Lung (tissue), 12 donors: ENCODE results near the gene ERVK3-1. TPM values are rescaled to one million over a fixed set of nuclear protein-coding genes. Genes with fewer than 3 reads are reported as not detected.

ENCODE experiments used
- ATAC-seq: fragments of 200-7000 bp; cut with Tn5 transposase; one replicate; pipeline ENCODE4 v1.9.1; 2020; ENCODE audit warnings: moderate number of reproducible peaks; ENCODE audit not compliant: insufficient read depth, low FRiP score
- DNase-seq, 3 donors: peaks; one replicate each; pipeline ENCODE4 v3.0.0-alpha.2; 2013 to 2017
- H3K27ac ChIP-seq, 2 donors: one replicate each; pipeline ENCODE4 v1.5.1; 2013; ENCODE audit warnings: mild to moderate bottlenecking in 2 of 2, moderate library complexity in 2 of 2, control low read depth in 1 of 2, inconsistent platforms in 1 of 2, low read depth in 1 of 2, low read length in 1 of 2
- H3K27me3 ChIP-seq, 3 donors: one replicate each; pipeline ENCODE4 v1.5.1; 2013; ENCODE audit warnings: low read length in 2 of 3; ENCODE audit not compliant: control insufficient read depth in 3 of 3, insufficient read depth in 3 of 3
- H3K36me3 ChIP-seq, 4 donors: one replicate each; pipeline ENCODE4 v1.5.1; 2013; ENCODE audit warnings: low read length in 4 of 4, mild to moderate bottlenecking in 1 of 4, moderate library complexity in 1 of 4; ENCODE audit not compliant: control insufficient read depth in 4 of 4, insufficient read depth in 4 of 4
- H3K4me1 ChIP-seq, 5 donors: one replicate each; pipeline ENCODE4 v1.5.1; 2013; ENCODE audit warnings: low read length in 5 of 5, mild to moderate bottlenecking in 2 of 5, moderate library complexity in 1 of 5; ENCODE audit not compliant: control insufficient read depth in 5 of 5, insufficient read depth in 5 of 5
- H3K4me3 ChIP-seq: one replicate; pipeline ENCODE4 v1.5.1; 2013; ENCODE audit warnings: mild to moderate bottlenecking, control low read depth, moderate library complexity
- H3K9ac ChIP-seq, 2 donors: one replicate each; pipeline ENCODE4 v1.5.1; 2013; ENCODE audit warnings: low read length in 2 of 2, control low read depth in 1 of 2; ENCODE audit not compliant: insufficient read depth in 1 of 2
- H3K9me3 ChIP-seq, 4 donors: one replicate each; pipeline ENCODE4 v1.5.1; 2013; ENCODE audit warnings: low read length in 3 of 4, mild to moderate bottlenecking in 1 of 4, moderate library complexity in 1 of 4; ENCODE audit not compliant: control insufficient read depth in 4 of 4, insufficient read depth in 3 of 4
- CTCF ChIP-seq: IDR thresholded peaks from 2 replicates; pipeline ENCODE4 v1.5.1; 2012; ENCODE audit warnings: mild to moderate bottlenecking; ENCODE audit errors: control extremely low read depth, extremely low read depth
- WGBS, 2 donors: extraction: QIAGEN DNeasy Blood & Tissue Kit; methylation state at CpG; one replicate each; pipeline ENCODE4 v1.1.7; 2013; 5-methylcytosine and 5-hydroxymethylcytosine counted together
- polyA plus RNA-seq, 2 donors: library from polyadenylated mRNA; stranded (reverse); fragments of 200-250 nt; gene quantifications; one replicate each; pipeline ENCODE4 v1.2.1, GENCODE V29; 2013
- total RNA-seq, 2 donors: library from RNA; depleted of rRNA in 1 of 2; stranded (reverse); fragments of >200 nt in 1 of 2; gene quantifications; one replicate each; pipeline ENCODE4 v1.2.1, GENCODE V29; 2014 to 2021
- donor health status: control.
- donor health status: control.
- donor health status: Bipolar disorder and iron deficiency.
- donor health status: healthy.
- donor health status: DM: yes; HTN: yes; CAD: no.

The ERVK3-1 gene
- total and polyA plus RNA-seq, 4 donors: 31.8 to 58.8 (median 38.1) TPM

DNA sequence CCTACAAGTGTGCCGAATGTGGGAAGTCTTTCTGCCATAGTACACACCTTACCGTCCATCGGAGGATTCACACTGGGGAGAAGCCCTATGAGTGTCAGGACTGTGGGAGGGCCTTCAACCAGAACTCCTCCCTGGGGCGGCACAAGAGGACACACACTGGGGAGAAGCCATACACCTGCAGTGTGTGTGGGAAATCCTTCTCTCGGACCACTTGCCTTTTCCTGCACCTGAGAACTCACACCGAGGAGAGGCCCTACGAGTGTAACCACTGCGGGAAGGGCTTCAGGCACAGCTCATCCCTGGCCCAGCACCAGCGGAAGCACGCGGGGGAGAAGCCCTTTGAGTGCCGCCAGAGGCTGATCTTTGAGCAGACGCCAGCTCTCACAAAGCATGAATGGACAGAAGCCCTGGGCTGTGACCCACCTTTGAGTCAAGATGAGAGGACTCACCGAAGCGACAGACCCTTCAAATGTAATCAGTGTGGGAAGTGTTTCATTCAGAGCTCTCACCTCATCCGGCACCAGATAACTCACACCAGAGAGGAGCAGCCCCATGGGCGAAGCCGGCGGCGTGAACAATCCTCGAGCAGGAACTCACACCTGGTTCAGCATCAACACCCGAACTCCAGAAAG lies 10.3 kb upstream of the ERVK3-1 start:
- no peaks in the 10 kb centered on the region for H3K4me1 ChIP-seq
- WGBS, 2 donors: 98% methylated on average over 22 of the region's 22 CpGs
- DNase-seq: no peak
- H3K27ac ChIP-seq: no peak overlapping the region
- H3K9me3 ChIP-seq: peaks cover 0 to 50% (median 15%) of the 10 kb centered on the region in 4 donors
- no peak overlapping the region for H3K4me3 ChIP-seq
- H3K27me3 ChIP-seq: no peaks in the 10 kb centered on the region
- no peak for TF ChIP-seq CTCF
- no peak for ATAC-seq
- H3K9ac ChIP-seq: no peak overlapping the region
- peaks cover 37 to 58% (median 44%) of the 10 kb centered on the region in 4 donors for H3K36me3 ChIP-seq

GRCh38 chr19:58296104-58296503 lies 9.1 kb upstream of the ERVK3-1 start:
- Histone ChIP-seq H3K9me3 (peaks cover 0 to 53% (median 15%) of the 10 kb centered on the region in 4 donors), H3K9ac (no peak overlapping the region), H3K27me3 (no peaks in the 10 kb centered on the region), H3K36me3 (peaks cover 38 to 64% (median 40%) of the 10 kb centered on the region in 4 donors), H3K4me3 (no peak overlapping the region), H3K27ac (no peak overlapping the region), H3K4me1 (no peaks in the 10 kb centered on the region)
- 93 to 96% methylated on average over 7 of the region's 7 CpGs for WGBS, 2 donors
- DNase-seq (no peak), ATAC-seq (no peak)
- TF ChIP-seq CTCF: no peak

- peaks cover 0 to 6% (median under 1%) of the 10 kb centered on the region in 5 donors for H3K4me1 ChIP-seq
- no peak overlapping the region for H3K27ac ChIP-seq
- DNase-seq (no peak), ATAC-seq (no peak)
- 95 to 97% methylated on average over 7 of the region's 7 CpGs for WGBS, 2 donors
- TF ChIP-seq CTCF: no peak
- no peak overlapping the region for H3K9ac ChIP-seq
- no peaks in the 10 kb centered on the region for H3K27me3 ChIP-seq
- peaks cover 0 to 29% (median 0%) of the 10 kb centered on the region in 4 donors for H3K9me3 ChIP-seq
- peaks cover 6 to 24% (median 15%) of the 10 kb centered on the region in 4 donors for H3K36me3 ChIP-seq
- no peak overlapping the region for H3K4me3 ChIP-seq
These were observed 4.6 kb upstream of the ERVK3-1 start for GRCh38 chr19:58300620-58301019.

- 87 to 91% methylated on average over 7 of the region's 7 CpGs for WGBS, 2 donors
These were observed 922 bp upstream of the ERVK3-1 start for GRCh38 chr19:58304255-58304654.

More at GRCh38 chr19:58304255-58304654, 922 bp upstream of the ERVK3-1 start:
- H3K27ac ChIP-seq: no peak overlapping the region
- H3K4me1 ChIP-seq: peaks cover 0 to 14% (median 7%) of the 10 kb centered on the region in 5 donors
- DNase-seq (no peak), ATAC-seq (no peak)
- no peak overlapping the region for H3K4me3 ChIP-seq
- no peaks in the 10 kb centered on the region for H3K27me3 ChIP-seq
- TF ChIP-seq CTCF: no peak
- peaks cover 0 to 17% (median 0%) of the 10 kb centered on the region in 4 donors for H3K9me3 ChIP-seq
- no peak overlapping the region for H3K9ac ChIP-seq
- H3K36me3 ChIP-seq: peaks cover 19 to 32% (median 22%) of the 10 kb centered on the region in 4 donors
